Raji (cell line): Measurements from ENCODE around the gene ARHGEF25.

Experiments
- POLR2A ChIP-seq: IDR thresholded peaks from 2 replicates; pipeline ENCODE4 v1.6.1; 2011; ENCODE audit warnings: low read depth, low read length, control low read depth; ENCODE audit not compliant: insufficient read depth

Gene ARHGEF25

GRCh38 chr12:57623385-57623784 lies 12.2 kb downstream of the ARHGEF25 start:
- no peak for TF ChIP-seq POLR2A

- TF ChIP-seq POLR2A = no peak
Observed at GRCh38 chr12:57623811-57624390, 12.7 kb downstream of the ARHGEF25 start.

GRCh38 chr12:57624441-57625220 lies 13.4 kb downstream of the ARHGEF25 start:
- no peak for TF ChIP-seq POLR2A

- no peak for TF ChIP-seq POLR2A
Observed at GRCh38 chr12:57625261-57626032, 14.2 kb downstream of the ARHGEF25 start.

GRCh38 chr12:57626111-57626920 lies 15.1 kb downstream of the ARHGEF25 start:
- no peak for TF ChIP-seq POLR2A

GRCh38 chr12:57626921-57627445 lies 15.7 kb downstream of the ARHGEF25 start:
- no peak for TF ChIP-seq POLR2A

- no peak for TF ChIP-seq POLR2A
Observed at GRCh38 chr12:57627501-57628279, 16.5 kb downstream of the ARHGEF25 start.

GRCh38 chr12:57628280-57629191 lies 17.3 kb downstream of the ARHGEF25 start:
- TF ChIP-seq POLR2A = no peak

- TF ChIP-seq POLR2A = no peak
Observed at GRCh38 chr12:57629897-57630471, 18.7 kb downstream of the ARHGEF25 start.

- TF ChIP-seq POLR2A = no peak
Observed at GRCh38 chr12:57630891-57631433, 19.7 kb downstream of the ARHGEF25 start.

GRCh38 chr12:57631566-57632072 lies 20.4 kb downstream of the ARHGEF25 start:
- no peak for TF ChIP-seq POLR2A
